ENCODE measurements around the gene ANKS6. TPM values are rescaled to one million over a fixed set of nuclear protein-coding genes. Genes with fewer than 3 reads are reported as not detected.

Gene ANKS6
- total RNA-seq = 10 to 100 TPM; 21.2 to 23.2 TPM

DNA sequence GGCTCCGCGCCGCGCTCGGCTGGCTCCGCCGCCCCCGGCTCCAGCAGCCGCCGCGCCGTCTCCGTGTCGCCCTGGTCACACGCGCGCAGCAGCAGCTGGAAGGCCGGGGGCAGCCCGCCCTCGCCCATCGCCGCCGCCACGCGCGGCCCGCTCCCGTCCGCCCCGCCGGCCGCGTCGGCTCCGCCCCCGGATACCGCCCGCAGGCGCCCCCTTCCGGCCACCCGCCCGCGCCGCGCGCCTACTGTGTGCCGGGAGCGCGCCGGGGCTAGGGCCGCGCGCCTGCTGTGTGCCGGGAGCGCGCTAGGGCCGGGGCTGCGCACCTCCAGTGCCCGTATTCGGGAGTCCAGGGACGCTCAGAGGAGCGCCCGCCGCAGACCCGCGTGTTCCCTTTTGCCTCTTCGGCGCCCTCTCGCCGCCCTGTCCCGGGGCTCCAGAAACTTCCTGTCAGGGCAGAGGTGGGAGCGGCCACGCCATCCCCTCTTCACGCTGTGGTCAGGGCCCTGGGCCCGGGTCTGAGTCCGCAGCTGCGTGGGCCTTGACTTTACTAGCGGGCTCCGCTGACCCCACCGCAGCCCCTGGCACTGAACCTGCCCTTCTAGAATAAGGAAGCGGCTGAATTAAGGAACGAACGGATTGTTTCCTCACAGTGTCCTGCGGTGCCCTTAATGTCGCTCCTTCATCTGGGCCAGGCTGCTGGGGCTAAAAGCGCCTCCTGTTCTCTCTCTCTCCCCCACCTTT lies at the start of gene ANKS6:
Gene ANKS6 (minus strand): TSS at position 192 of the 738 bp plus-strand sequence. CDS start 64 bp downstream, at position 128.
- CTCF ChIA-PET = interaction anchor here (1.6 kb wide), 1 partner anchor 10 kb away, joined by 6 read pairs; no protein-coding TSS in a partner anchor
- POLR2A ChIA-PET = no interaction called here

DNA sequence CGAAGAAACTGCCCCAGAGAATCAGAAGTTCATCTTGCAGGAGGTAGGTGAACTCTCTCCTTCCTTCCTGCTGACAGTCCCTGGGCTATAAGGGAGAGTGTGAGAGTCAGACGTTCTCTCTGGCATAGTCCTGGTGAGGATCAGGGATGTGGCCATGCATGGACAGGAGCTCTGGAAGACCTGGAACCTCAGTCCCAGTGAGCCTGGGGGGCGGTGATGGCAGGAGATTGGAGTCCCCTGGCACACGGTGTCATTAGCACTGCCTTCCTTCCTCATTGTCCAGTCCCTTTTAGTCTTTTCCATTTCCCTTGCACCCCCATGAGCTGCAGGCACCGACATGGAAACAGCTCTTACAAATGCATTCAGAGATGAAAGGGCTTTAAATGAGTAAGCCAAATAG lies 49.7 kb upstream of the ANKS6 start:
- POLR2A ChIA-PET = no interaction called here
- CTCF ChIA-PET = interaction anchor here (1.6 to 1.7 kb wide), 2 partner anchors 8 to 295 kb away, joined by 4 to 6 read pairs; no protein-coding TSS in a partner anchor

DNA sequence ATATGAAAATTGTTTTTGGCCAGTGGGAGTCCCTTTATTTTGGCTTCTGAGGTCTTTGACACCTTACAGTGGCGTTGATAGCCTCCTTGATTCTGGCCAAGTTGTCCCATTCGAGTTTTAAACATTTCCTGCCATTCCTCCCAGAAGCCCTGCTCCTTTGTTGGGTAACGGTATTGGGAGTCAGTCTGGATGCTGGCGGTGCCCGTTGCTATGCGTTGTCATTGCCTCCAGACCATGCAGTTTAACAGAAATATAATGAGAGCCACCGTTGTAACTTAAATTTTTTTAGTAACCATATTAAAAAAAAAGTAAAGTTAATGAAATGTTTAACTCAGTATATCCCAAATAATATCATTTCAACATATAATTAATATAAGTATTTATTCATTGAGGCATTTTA lies 46.2 kb upstream of the ANKS6 start:
- ChIA-PET POLR2A (no interaction called here), CTCF (no interaction called here)

DNA sequence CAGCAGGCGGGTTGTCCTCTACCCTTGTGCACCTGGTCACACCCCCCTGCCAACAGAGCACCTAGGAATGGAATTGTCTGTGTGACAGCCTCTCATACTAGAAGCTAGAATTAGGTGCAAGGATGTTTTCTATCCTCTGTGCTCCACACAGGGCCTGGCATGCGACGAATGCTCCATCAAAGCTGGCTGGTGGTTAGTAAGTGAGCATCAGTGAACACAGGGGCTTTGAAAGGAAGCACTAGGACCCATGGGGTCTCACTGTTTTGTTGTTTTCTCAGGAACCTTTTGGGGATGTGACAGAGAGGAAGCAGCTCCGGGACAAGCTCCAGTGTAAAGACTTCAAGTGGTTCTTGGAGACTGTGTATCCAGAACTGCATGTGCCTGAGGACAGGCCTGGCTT lies 43.4 kb upstream of the ANKS6 start:
- POLR2A ChIA-PET = no interaction called here
- CTCF ChIA-PET = interaction anchor here (0.7 to 1.0 kb wide), 2 partner anchors 9 to 159 kb away, joined by 3 read pairs; no protein-coding TSS in a partner anchor

DNA sequence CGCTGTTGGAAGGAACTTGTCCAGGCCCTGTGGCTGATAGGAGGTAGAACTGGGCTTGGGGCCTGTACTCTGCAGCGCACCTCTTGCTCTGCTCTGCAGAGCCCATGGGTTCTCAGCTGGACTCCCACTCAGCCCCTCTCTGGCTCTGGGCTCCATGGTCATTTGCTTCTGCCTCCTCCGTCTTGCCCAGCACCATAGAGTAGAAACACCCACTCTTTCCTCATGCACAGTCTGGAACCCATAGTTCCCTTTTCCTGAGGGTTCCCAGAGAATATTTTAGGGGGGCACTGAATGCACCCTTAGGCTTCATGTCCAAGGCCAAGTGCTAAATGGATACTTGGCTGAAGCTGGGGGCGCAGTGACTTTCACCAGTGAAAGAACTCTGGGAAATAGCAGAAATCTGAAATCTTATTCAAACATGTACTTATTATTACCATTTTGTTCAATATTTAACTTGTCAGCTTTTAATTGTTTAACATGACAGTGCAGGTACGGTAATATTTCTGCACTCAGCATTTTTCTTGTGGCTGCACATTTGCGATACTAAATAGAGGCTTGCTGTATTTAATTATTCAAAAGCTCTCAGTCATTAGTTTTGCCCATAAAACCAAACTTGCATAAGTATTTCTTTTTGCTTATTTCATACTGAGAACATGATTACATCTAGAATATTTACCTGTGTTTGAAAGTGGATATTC lies 42.7 kb upstream of the ANKS6 start:
- ChIA-PET CTCF (interaction anchor here (1.8 kb wide), 1 partner anchor 9 kb away, joined by 7 read pairs; no protein-coding TSS in a partner anchor), POLR2A (no interaction called here)

DNA sequence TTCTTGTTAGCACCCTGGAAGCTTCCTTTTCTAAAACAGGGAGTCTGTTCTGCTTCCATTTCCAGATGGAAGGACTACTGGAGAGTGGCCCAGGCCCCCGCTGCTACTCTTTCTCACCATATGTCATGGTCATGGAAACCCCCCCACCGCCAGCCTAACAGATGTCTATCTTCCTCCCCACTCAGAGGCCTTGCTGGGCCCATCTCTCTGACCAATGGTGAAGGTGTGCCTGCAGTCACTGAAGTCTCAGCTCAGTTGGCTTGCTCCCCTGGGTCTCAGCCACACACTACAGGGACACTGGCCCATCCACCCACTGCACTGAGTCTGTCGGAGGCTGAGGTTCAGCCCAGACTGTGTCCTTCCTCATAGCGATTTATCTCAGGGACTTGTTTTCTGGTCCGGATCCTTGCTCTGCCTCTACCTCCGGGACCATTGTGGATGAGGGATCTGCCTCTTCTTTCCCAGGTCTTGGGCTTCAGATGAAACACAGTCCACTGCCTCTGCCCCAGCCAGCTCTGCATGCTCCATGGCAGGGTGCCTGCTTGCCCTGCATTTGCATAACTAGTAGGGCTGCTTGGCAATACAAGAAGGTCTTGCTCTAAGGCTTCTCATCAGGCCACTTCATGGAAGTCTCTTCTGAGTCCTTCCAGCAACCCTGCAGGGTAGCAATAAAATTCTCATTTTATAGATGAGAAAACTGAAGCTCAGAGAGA lies 42.0 kb upstream of the ANKS6 start:
- CTCF ChIA-PET = interaction anchor here (1.8 kb wide), 1 partner anchor 10 kb away, joined by 7 read pairs; no protein-coding TSS in a partner anchor
- POLR2A ChIA-PET = no interaction called here

DNA sequence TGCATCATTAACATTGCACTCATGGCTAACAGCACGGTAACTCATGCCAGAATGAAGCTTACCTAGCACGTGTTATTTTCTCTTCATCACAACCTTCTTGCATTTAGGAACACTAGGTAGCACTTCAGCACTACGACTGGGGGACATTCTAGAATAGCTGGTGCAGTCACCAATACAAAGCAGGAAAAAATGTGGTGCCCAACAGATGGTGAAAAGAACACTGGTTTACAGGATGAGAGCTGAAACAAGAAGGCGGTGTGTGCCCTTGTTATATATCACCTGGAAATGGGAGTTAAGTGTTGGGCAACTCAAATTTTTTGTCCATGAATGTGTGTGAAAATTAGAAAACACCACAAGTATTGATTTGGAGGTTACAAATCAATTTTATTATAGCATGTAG lies 41.2 kb upstream of the ANKS6 start:
- CTCF ChIA-PET = interaction anchor here (1.8 kb wide), 1 partner anchor 11 kb away, joined by 7 read pairs; no protein-coding TSS in a partner anchor

DNA sequence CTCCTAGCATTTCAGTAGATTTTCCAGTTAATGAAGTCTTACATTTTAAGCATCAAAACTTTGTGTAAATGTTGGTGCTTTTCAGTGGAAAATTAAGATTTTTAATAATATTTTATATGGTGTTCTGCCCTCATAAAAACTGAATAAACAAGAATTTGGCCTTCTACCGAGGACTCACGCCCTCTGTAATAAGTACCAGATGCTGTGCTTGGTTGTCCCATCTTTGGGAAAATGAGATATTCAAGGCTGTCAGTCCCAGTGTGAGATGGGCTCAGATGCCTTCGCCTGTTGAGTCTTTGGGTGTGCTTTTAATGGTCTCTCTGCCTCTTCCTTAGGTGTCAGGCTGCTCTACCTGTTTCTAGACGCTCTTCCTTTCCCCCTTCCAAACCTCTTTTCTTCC lies 39.9 kb upstream of the ANKS6 start:
- CTCF ChIA-PET = no interaction called here
- POLR2A ChIA-PET = no interaction called here

More for the DNA sequence above, 41.2 kb upstream of the ANKS6 start:
- POLR2A ChIA-PET = no interaction called here

DNA sequence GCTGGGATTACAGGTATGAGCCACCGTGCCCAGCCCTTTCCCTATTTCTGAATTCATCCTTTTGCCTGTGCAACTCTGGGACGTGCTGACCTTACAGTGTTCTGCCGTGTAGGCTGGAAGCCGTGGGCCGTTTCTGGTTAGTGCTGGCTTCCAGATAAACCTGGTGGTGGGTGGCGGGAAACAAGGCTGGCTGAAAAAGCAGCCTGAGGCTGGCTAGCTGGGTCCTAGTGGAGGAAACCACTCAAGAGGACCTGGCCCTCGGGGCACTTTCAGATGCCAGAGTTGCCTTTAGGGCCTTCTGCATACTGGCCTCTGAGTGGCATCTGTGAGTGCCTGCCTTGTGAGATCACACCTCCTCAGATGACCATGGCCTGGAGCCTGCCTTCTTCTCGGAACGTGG lies 38.0 kb upstream of the ANKS6 start:
- CTCF ChIA-PET = no interaction called here

DNA sequence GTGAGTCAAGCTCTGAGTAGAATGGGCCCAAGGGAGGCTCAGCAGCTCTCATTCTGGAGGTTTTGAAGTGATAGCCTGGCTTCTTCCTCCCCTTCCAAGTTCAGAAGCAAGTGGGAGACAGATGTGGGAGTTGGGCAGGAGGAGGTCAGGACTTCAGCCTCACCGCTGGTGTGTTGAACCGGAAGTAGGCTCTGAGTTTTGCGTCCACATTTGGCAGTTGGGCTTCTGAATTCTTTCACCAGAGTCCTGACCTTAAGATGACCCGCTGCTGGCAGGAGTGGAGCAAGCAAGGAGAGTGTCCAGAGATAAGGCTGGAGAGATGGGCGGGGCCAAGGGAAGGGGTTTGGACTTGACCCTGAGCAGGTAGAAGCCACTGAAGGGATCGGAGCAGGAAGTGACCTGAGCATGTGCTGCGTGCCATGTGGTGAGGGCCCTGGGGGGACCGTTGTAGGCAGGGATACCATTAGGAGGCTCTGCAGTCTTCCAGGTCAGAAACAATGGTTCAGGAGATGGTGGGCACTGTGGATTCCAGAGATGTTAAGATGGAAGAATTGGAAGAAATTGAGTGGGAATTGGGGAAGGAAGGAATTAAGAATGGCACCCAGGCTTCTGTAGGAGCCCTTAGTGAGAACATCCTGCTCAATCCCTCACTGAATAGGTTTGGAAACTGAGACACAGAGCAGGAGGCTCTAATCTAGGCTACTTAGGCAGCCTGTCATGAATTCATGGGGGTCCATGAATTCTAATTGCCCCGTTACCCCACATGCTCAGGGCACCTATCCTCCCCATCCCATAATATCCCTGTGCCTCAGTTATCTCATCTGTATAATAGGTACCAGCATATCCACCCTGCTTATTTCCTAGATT lies 37.0 kb upstream of the ANKS6 start:
- ChIA-PET POLR2A (no interaction called here), CTCF (no interaction called here)

More for the DNA sequence above, 38.0 kb upstream of the ANKS6 start:
- POLR2A ChIA-PET = no interaction called here

DNA sequence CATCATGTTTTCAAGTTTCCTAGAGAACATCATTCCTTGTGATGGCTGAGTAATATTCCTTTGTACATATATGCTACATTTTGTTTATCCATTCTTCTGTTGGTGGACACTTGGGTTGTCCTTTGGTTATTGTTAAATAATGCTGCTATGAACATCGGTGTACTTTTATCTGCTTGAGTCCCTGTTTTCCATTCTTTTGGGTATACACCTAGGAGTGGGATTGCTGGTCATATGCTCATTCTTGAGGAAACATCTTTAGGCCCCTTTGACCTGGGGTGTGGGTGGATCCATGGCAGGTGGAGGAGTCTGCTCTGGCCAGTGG lies 36.4 kb upstream of the ANKS6 start:
- CTCF ChIA-PET = no interaction called here

DNA sequence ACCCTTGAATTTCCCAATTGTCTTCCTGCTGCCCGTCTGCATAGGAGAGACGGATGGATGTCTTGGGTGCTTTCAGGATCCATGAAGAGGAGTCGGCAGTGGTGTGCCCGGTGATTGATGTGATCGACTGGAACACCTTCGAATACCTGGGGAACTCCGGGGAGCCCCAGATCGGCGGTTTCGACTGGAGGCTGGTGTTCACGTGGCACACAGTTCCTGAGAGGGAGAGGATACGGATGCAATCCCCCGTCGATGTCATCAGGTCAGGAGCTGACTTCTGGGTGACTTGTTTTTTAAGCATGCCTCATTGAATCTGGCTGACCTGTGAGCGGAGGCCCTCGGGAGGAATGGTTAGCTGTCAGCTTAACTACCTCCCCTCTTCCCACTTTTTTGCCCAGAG lies 35.3 kb upstream of the ANKS6 start:
- CTCF ChIA-PET = no interaction called here
- POLR2A ChIA-PET = no interaction called here

More for the DNA sequence above, 36.4 kb upstream of the ANKS6 start:
- POLR2A ChIA-PET = no interaction called here

DNA sequence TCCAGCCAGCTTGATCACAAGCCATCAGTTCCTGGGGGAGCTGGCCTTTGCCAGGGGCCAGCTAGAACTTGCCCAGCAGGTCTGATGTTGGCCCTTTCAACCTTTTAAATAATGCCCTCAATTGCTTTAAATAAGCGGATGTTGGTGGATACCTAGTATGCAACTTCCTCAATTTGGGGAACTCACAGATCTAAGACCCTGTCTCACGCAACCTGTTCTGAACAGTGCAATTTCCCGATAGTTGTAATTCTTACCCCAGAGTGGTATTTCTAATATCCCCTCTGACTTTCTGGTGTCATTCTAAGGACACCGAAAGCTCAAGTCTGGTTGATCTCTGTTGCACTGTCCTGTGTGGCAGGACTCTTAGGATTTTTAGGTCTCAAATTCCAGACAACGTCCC lies 34.2 kb upstream of the ANKS6 start:
- POLR2A ChIA-PET = no interaction called here
- CTCF ChIA-PET = no interaction called here

DNA sequence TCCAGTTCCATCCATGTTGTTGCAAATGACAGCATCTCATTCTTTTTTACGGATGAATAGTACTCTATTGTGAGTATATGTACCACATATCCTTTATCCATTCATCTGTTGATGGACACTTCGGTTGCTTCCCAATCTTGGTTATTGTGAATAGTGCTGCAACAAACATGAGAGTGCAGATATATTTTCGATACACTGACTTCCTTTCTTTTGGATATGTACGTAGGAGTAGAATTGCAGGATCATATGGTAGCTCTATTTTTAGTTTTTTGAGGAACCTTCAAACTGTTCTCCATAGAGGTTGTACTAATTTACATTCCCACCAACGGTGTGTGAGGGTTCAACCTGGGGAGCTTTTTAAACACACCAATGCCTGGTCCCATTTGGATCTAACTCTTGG lies 33.4 kb upstream of the ANKS6 start:
- CTCF ChIA-PET = no interaction called here
- POLR2A ChIA-PET = no interaction called here

DNA sequence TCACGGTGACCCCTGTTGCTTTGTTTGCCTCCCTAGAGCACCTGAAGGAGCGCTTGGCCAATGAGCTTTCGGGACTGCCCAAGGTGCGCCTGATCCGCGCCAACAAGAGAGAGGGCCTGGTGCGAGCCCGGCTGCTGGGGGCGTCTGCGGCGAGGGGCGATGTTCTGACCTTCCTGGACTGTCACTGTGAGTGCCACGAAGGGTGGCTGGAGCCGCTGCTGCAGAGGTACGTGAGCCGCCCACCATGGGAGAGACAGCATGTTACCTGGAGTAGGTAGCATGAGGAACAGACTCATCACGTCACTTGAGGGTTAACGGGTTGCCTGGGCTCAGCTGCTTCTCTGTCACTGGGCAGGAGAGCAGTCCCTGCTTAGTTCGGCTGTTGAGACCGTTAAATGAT lies 30.4 kb upstream of the ANKS6 start:
- ChIA-PET CTCF (no interaction called here), POLR2A (no interaction called here)

DNA sequence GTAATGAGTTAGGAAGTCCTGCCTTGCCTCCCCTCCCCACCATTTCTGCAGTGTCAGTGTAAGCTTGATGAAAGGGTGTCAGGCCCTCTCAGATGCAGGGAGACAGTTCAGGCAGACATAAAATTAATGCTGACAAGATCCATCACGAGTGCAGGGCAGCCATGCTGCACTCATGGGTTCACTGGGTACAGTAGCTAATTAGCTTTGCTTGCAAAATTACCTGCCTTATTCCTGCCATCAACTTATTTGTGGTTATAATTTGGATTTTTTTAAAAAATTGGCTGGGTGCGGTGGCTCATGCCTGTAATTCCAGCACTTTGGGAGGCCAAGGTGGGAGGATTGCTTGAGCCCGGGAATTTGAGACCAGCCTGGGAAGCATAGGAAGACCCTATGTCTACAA lies 29.1 kb upstream of the ANKS6 start:
- CTCF ChIA-PET = no interaction called here
- POLR2A ChIA-PET = interaction anchor here (0.6 kb wide), 1 partner anchor 1012 kb away, joined by 3 read pairs; no protein-coding TSS in a partner anchor

DNA sequence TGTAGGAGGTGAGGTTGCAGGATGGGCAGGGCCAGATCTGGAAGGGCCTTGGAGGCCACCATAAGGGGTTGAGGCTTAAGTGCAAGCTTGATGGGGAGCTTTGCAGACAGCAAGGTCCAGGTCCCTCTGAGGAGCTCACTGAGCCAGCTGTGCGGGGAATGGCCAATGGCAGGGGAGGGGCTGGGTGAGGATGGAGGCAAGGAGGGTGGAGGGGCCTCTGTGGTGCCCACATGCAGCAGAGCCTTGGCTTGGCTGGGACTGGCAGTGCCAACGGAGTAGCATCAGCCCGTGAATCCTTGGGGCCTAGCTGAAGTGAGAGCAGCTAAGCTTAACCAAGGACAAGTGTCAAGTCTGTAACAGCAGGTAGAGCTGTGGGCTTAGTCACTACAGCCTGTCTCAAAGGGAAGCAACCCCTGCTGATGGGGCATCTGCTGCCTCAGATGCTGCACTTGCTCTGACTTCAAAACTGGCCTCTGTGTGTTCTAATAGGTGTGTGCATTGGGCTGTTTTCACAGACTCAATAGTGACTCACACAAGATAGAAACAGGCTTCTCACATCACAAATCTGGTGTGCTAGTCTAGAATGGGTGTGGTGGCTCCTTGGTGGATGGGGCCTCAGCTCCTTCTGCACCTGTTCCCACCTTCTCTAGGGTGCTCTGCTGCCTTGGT lies 27.4 kb upstream of the ANKS6 start:
- CTCF ChIA-PET = no interaction called here

DNA sequence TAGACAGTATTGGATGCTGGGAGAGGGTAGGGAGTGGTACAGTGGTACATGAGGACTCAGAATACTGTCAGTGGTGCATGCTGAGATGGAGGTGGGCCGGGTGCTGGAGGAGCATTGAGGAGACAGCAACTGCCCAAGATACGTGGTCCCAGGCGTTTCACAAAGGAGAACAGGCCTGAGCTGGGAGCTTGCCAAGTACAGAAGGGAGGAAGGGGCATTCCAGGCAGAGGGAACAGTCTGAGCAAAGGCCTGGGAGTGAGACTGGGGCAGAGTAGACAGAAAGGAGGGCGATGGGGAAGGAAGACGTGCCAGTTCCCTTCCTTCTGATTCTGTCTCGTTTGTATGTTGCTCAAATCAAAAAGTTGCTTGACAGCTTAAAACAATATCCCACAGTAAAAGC lies 26.3 kb upstream of the ANKS6 start:
- ChIA-PET CTCF (no interaction called here), POLR2A (no interaction called here)

More for the DNA sequence above, 27.4 kb upstream of the ANKS6 start:
- POLR2A ChIA-PET = no interaction called here

DNA sequence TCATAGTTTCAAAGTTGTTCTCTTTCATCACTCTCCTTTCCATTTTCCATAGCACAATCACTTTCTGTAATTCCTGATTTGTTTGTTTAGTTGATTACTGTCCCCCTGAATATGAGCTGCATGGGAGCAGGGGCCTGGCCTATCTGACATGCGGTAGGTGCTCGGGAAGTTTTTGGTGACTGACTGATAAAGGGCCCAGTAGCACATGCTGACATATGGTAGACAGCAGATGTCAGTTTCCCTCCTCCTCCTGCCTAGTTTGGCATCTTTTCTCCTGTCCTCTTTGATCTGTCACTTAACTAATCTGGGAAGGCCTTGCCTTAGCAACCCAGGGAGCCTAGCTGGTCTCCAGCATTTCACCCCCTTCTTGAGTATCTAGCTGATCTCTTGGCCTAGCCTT lies 25.5 kb upstream of the ANKS6 start:
- CTCF ChIA-PET = no interaction called here
- POLR2A ChIA-PET = no interaction called here
